Astrocyte of the hippocampus (primary cell): ENCODE results near the gene ARSD.

ENCODE experiments used
- DNase-seq: peaks from one replicate; pipeline ENCODE4 v3.0.0; 2011; ENCODE audit warnings: low read depth, low spot score

Gene ARSD

GRCh38 chrX:2854918-2855317 lies 74.2 kb downstream of the ARSD start:
- DNase-seq: no peak
